Activated CD8-positive, alpha-beta T cell treated with anti-CD3 and anti-CD28 coated beads, Interleukin-2, amount 10 ng/mL, durations not matched to agents 7 days and 5 days (primary cell): ENCODE data around the gene RSL1D1. TPM values are rescaled to one million over a fixed set of nuclear protein-coding genes. Genes with fewer than 3 reads are reported as not detected.

Experiments used
- ATAC-seq: fragments of 150-1000 bp; cut with Tn5 transposase; one replicate; pipeline ENCODE4 v1.10.0; 2021; ENCODE audit warnings: moderate library complexity
- CTCF ChIA-PET: fragments of 350-600 bp; sonication (Branson Sonifier 250); formaldehyde crosslinking; loops from one replicate; lab custom pipeline; 2021; ENCODE audit warnings: antibody characterized with exemption; lab: Charles Lee
- POLR2A ChIA-PET: fragments of 350-600 bp; sonication (Branson Sonifier 250); formaldehyde crosslinking; loops from one replicate; lab custom pipeline; 2021; ENCODE audit warnings: antibody characterized with exemption; lab: Charles Lee
- DNase-seq: peaks from one replicate; pipeline ENCODE4 v3.0.0-alpha.2; 2020
- H3K27ac Mint-ChIP-seq: one replicate; pipeline ENCODE4 v1.8.0; 2021; ENCODE audit warnings: mild to moderate bottlenecking, mixed read lengths
- H3K27me3 Mint-ChIP-seq: one replicate; pipeline ENCODE4 v1.8.0; 2021; ENCODE audit warnings: low read depth, mixed read lengths
- H3K36me3 Mint-ChIP-seq: one replicate; pipeline ENCODE4 v1.8.0; 2021; ENCODE audit warnings: low read depth, mixed read lengths
- H3K4me1 Mint-ChIP-seq: one replicate; pipeline ENCODE4 v1.8.0; 2021; ENCODE audit warnings: low read depth, mixed read lengths
- H3K4me3 Mint-ChIP-seq: one replicate; pipeline ENCODE4 v1.8.0; 2021; ENCODE audit warnings: mild to moderate bottlenecking, mixed read lengths
- H3K9me3 Mint-ChIP-seq: one replicate; pipeline ENCODE4 v1.8.0; 2022; ENCODE audit warnings: mixed read lengths; ENCODE audit not compliant: insufficient read depth
- total RNA-seq, 2 experiments: library from RNA; stranded (reverse); gene quantifications; one replicate each; pipeline ENCODE4 v1.2.3, GENCODE V29; 2021

RSL1D1 gene
- total RNA-seq, 2 experiments from 2014 or later: 156 to 158 TPM

- DNase-seq (no peak), ATAC-seq (no peak)
- no peaks in the 10 kb centered on the region for H3K4me1 Mint-ChIP-seq
- H3K27me3 Mint-ChIP-seq: no peaks in the 10 kb centered on the region
- peaks cover 54% of the 10 kb centered on the region for H3K36me3 Mint-ChIP-seq
- ChIA-PET CTCF (interaction anchor here (1.9 kb wide), 1 partner anchor 9 kb away, joined by 5 read pairs; no protein-coding TSS in a partner anchor), POLR2A (no interaction called here)
- H3K27ac Mint-ChIP-seq: no peak overlapping the region
- no peak overlapping the region for H3K4me3 Mint-ChIP-seq
- H3K9me3 Mint-ChIP-seq: no peaks in the 10 kb centered on the region
These were observed 24.4 kb upstream of the RSL1D1 start for GRCh38 chr16:11875721-11876120.

- Mint-ChIP-seq H3K9me3 (no peaks in the 10 kb centered on the region), H3K4me1 (no peaks in the 10 kb centered on the region)
These were observed 19.9 kb upstream of the RSL1D1 start for GRCh38 chr16:11871193-11871592.

GRCh38 chr16:11870399-11870798, 19.1 kb upstream of the RSL1D1 start:
- Mint-ChIP-seq H3K4me3 (no peak overlapping the region), H3K4me1 (no peaks in the 10 kb centered on the region), H3K9me3 (no peaks in the 10 kb centered on the region), H3K27me3 (no peaks in the 10 kb centered on the region), H3K27ac (no peak overlapping the region), H3K36me3 (peaks cover 39% of the 10 kb centered on the region)
- ChIA-PET CTCF (no interaction called here), POLR2A (no interaction called here)
- ATAC-seq (no peak), DNase-seq (no peak)

More at GRCh38 chr16:11871193-11871592, 19.9 kb upstream of the RSL1D1 start:
- Mint-ChIP-seq H3K27ac (no peak overlapping the region), H3K27me3 (no peaks in the 10 kb centered on the region), H3K36me3 (peaks cover 47% of the 10 kb centered on the region), H3K4me3 (no peak overlapping the region)
- ChIA-PET POLR2A (no interaction called here), CTCF (interaction anchor here (1.1 kb wide), 1 partner anchor 339 kb away, joined by 3 read pairs; no protein-coding TSS in a partner anchor)
- no peak for DNase-seq
- no peak for ATAC-seq

- POLR2A ChIA-PET: no interaction called here
- H3K27me3 Mint-ChIP-seq: no peaks in the 10 kb centered on the region
- ATAC-seq (no peak), DNase-seq (no peak)
- no peak overlapping the region for H3K27ac Mint-ChIP-seq
- no peaks in the 10 kb centered on the region for H3K4me1 Mint-ChIP-seq
- H3K36me3 Mint-ChIP-seq: peaks cover 33% of the 10 kb centered on the region
- H3K4me3 Mint-ChIP-seq: no peak overlapping the region
- no peaks in the 10 kb centered on the region for H3K9me3 Mint-ChIP-seq
- CTCF ChIA-PET: interaction anchor here (1.0 to 1.4 kb wide), 3 partner anchors 7 to 198 kb away, joined by 3 to 4 read pairs (median 3); no protein-coding TSS in a partner anchor
These were observed 18.2 kb upstream of the RSL1D1 start for GRCh38 chr16:11869353-11870228.

- H3K4me1 Mint-ChIP-seq: no peaks in the 10 kb centered on the region
- ChIA-PET POLR2A (no interaction called here), CTCF (interaction anchor here (1.0 to 1.4 kb wide), 4 partner anchors 8 to 199 kb away, joined by 3 to 4 read pairs (median 3); no protein-coding TSS in a partner anchor)
- H3K27ac Mint-ChIP-seq: no peak overlapping the region
- peaks cover 27% of the 10 kb centered on the region for H3K36me3 Mint-ChIP-seq
- H3K27me3 Mint-ChIP-seq: no peaks in the 10 kb centered on the region
- no peak overlapping the region for H3K4me3 Mint-ChIP-seq
- DNase-seq: no peak
- no peaks in the 10 kb centered on the region for H3K9me3 Mint-ChIP-seq
- no peak for ATAC-seq
These were observed 17.2 kb upstream of the RSL1D1 start for GRCh38 chr16:11868412-11868980.

GRCh38 chr16:11862489-11862888, 11.1 kb upstream of the RSL1D1 start:
- H3K4me3 Mint-ChIP-seq: no peak overlapping the region
- H3K27ac Mint-ChIP-seq: no peak overlapping the region
- peaks cover 6% of the 10 kb centered on the region for H3K36me3 Mint-ChIP-seq
- H3K27me3 Mint-ChIP-seq: no peaks in the 10 kb centered on the region
- H3K4me1 Mint-ChIP-seq: no peaks in the 10 kb centered on the region
- ChIA-PET POLR2A (no interaction called here), CTCF (no interaction called here)
- no peaks in the 10 kb centered on the region for H3K9me3 Mint-ChIP-seq
- ATAC-seq (no peak), DNase-seq (no peak)

- no peak for DNase-seq
- Mint-ChIP-seq H3K27ac (no peak overlapping the region), H3K4me3 (no peak overlapping the region), H3K4me1 (peaks cover 21% of the 10 kb centered on the region), H3K27me3 (no peaks in the 10 kb centered on the region), H3K9me3 (no peaks in the 10 kb centered on the region), H3K36me3 (peaks cover 21% of the 10 kb centered on the region)
- no peak for ATAC-seq
- ChIA-PET POLR2A (no interaction called here), CTCF (interaction anchor here (1.0 kb wide), 1 partner anchor 211 kb away, joined by 3 read pairs; no protein-coding TSS in a partner anchor)
These were observed 5.8 kb upstream of the RSL1D1 start for GRCh38 chr16:11857161-11857560.

GRCh38 chr16:11852092-11852809, 909 bp upstream of the RSL1D1 start:
- peaks cover 43% of the 10 kb centered on the region for H3K36me3 Mint-ChIP-seq
- peak overlapping the region; percentile 97 for H3K27ac Mint-ChIP-seq
- ChIA-PET CTCF (interaction anchor here (1.5 to 2.3 kb wide), 2 partner anchors 30 to 55 kb away, joined by 4 to 7 read pairs; partner anchors contain the start of gene ZC3H7A), POLR2A (interaction anchor here (1.2 to 2.2 kb wide), 3 partner anchors 55 to 75 kb away, joined by 3 to 9 read pairs (median 3); partner anchors contain the start of gene ZC3H7A)
- H3K27me3 Mint-ChIP-seq: no peaks in the 10 kb centered on the region
- H3K4me3 Mint-ChIP-seq: peak overlapping the region; percentile 100
- peaks cover 41% of the 10 kb centered on the region for H3K4me1 Mint-ChIP-seq
- no peaks in the 10 kb centered on the region for H3K9me3 Mint-ChIP-seq
- ATAC-seq (no peak), DNase-seq (no peak)

- DNase-seq: no peak
- Mint-ChIP-seq H3K4me3 (peak overlapping the region; percentile 36), H3K27ac (no peak overlapping the region), H3K36me3 (peaks cover 52% of the 10 kb centered on the region), H3K4me1 (peaks cover 26% of the 10 kb centered on the region), H3K27me3 (no peaks in the 10 kb centered on the region), H3K9me3 (no peaks in the 10 kb centered on the region)
- no peak for ATAC-seq
- CTCF ChIA-PET: interaction anchor here (0.6 kb wide), 1 partner anchor 51 kb away, joined by 3 read pairs; the partner anchor contains the start of gene ZC3H7A
- POLR2A ChIA-PET: interaction anchor here (1.0 to 1.4 kb wide), 2 partner anchors 53 to 106 kb away, joined by 3 read pairs; partner anchors contain the start of gene TXNDC11
These were observed 2.5 kb downstream of the RSL1D1 start for GRCh38 chr16:11848842-11849241.

- peaks cover 61% of the 10 kb centered on the region for H3K36me3 Mint-ChIP-seq
- ChIA-PET POLR2A (no interaction called here), CTCF (no interaction called here)
- H3K4me1 Mint-ChIP-seq: peaks cover 6% of the 10 kb centered on the region
- ATAC-seq: no peak
- no peak overlapping the region for H3K27ac Mint-ChIP-seq
- no peak overlapping the region for H3K4me3 Mint-ChIP-seq
- H3K27me3 Mint-ChIP-seq: no peaks in the 10 kb centered on the region
- H3K9me3 Mint-ChIP-seq: no peaks in the 10 kb centered on the region
- no peak for DNase-seq
These were observed 6.8 kb downstream of the RSL1D1 start for GRCh38 chr16:11844499-11844898.

GRCh38 chr16:11843861-11844260, 7.5 kb downstream of the RSL1D1 start:
- CTCF ChIA-PET: no interaction called here
- POLR2A ChIA-PET: no interaction called here

More at GRCh38 chr16:11843861-11844260, 7.5 kb downstream of the RSL1D1 start:
- Mint-ChIP-seq H3K9me3 (no peaks in the 10 kb centered on the region), H3K4me3 (no peak overlapping the region), H3K27ac (no peak overlapping the region), H3K36me3 (peaks cover 58% of the 10 kb centered on the region), H3K4me1 (peaks cover 1% of the 10 kb centered on the region), H3K27me3 (no peaks in the 10 kb centered on the region)
- ATAC-seq: no peak
- no peak for DNase-seq
